GM12878 (cell line): ENCODE data around the gene LSP1. TPM values are rescaled to one million over a fixed set of nuclear protein-coding genes. Genes with fewer than 3 reads are reported as not detected.

Source experiments
- BCL11A ChIP-seq: IDR thresholded peaks from 2 replicates; pipeline ENCODE4 v1.6.1; 2011; ENCODE audit warnings: low read depth, low read length
- CBX5 ChIP-seq: sonication (generic); IDR thresholded peaks from 2 replicates; pipeline ENCODE4 v1.6.1; 2016; ENCODE audit warnings: low read depth, moderate library complexity, mild to moderate bottlenecking, inconsistent platforms
- CEBPZ ChIP-seq: fragments of 150-350 bp; IDR thresholded peaks from 2 replicates; pipeline ENCODE4 v1.6.1; 2016; ENCODE audit warnings: low read depth, low read length
- CHD4 ChIP-seq: fragments of 200-600 bp; sonication (generic); IDR thresholded peaks from 2 replicates; pipeline ENCODE4 v1.6.1; 2016; ENCODE audit warnings: mild to moderate bottlenecking
- CTCF ChIP-seq, 3 experiments: IDR thresholded peaks in 2 of 3; conservative IDR thresholded peaks in 1 of 3; 2 replicates each; pipeline ENCODE4 v1.5.1; 2011; ENCODE audit warnings: low read depth in 3 of 3, low read length in 3 of 3, mild to moderate bottlenecking in 3 of 3, control low read depth in 2 of 3, moderate library complexity in 2 of 3, inconsistent platforms in 1 of 3, mixed read lengths in 1 of 3; ENCODE audit not compliant: control insufficient read depth in 2 of 3, insufficient read depth in 1 of 3; ENCODE audit errors: extremely low read depth in 1 of 3
- DPF2 ChIP-seq: fragments of 450-650 bp; IDR thresholded peaks from 2 replicates; pipeline ENCODE4 v1.6.1; 2017; ENCODE audit warnings: mild to moderate bottlenecking
- ELK1 ChIP-seq: IDR thresholded peaks from 2 replicates; pipeline ENCODE4 v1.6.1; 2012; ENCODE audit warnings: low read depth, low read length, improper control_type of control experiment
- FOS ChIP-seq: IDR thresholded peaks from 3 replicates; pipeline ENCODE4 v1.6.1; 2011; ENCODE audit warnings: borderline replicate concordance; ENCODE audit not compliant: insufficient read length; ENCODE audit errors: extremely low read depth
- GATAD2B ChIP-seq: fragments of 450-650 bp; conservative IDR thresholded peaks from 2 replicates; pipeline ENCODE4 v1.6.1; 2017; ENCODE audit warnings: low read depth, mild to moderate bottlenecking, moderate library complexity
- KAT2A ChIP-seq: conservative IDR thresholded peaks from 2 replicates; pipeline ENCODE4 v1.6.1; 2011; ENCODE audit warnings: low read depth, low read length; ENCODE audit not compliant: control insufficient read depth
- MEF2A ChIP-seq: IDR thresholded peaks from 2 replicates; pipeline ENCODE4 v1.6.1; 2011; ENCODE audit warnings: low read depth, mild to moderate bottlenecking, low read length, moderate library complexity; ENCODE audit not compliant: insufficient read depth
- MEF2B ChIP-seq: fragments of 450-650 bp; IDR thresholded peaks from 2 replicates; pipeline ENCODE4 v1.6.1; 2018; ENCODE audit warnings: mild to moderate bottlenecking, moderate library complexity; ENCODE audit not compliant: partially characterized antibody, poor library complexity, severe bottlenecking
- MYC ChIP-seq: IDR thresholded peaks from 2 replicates; pipeline ENCODE4 v1.6.1; 2011; ENCODE audit warnings: mild to moderate bottlenecking, low read length, moderate library complexity, inconsistent platforms; ENCODE audit not compliant: insufficient read depth, insufficient replicate concordance, insufficient read length, severe bottlenecking
- NBN ChIP-seq: fragments of 450-650 bp; IDR thresholded peaks from 2 replicates; pipeline ENCODE4 v1.6.1; 2016
- POLR2AphosphoS2 ChIP-seq: IDR thresholded peaks from 2 replicates; pipeline ENCODE4 v1.6.1; 2011; ENCODE audit warnings: low read depth, mild to moderate bottlenecking, low read length, improper control_type of control experiment, moderate library complexity
- RFX5 ChIP-seq: IDR thresholded peaks from 2 replicates; pipeline ENCODE4 v1.6.1; 2011; ENCODE audit warnings: low read depth, low read length, improper control_type of control experiment
- RUNX3 ChIP-seq: IDR thresholded peaks from 2 replicates; pipeline ENCODE4 v1.6.1; 2012; ENCODE audit warnings: low read length, inconsistent platforms
- SIN3A ChIP-seq: IDR thresholded peaks from 2 replicates; pipeline ENCODE4 v1.6.1; 2012; ENCODE audit warnings: low read depth, low read length, improper control_type of control experiment
- SREBF1 ChIP-seq: IDR thresholded peaks from 2 replicates; pipeline ENCODE4 v1.6.1; 2012; ENCODE audit warnings: mild to moderate bottlenecking, low read length
- SRF ChIP-seq, 2 experiments: IDR thresholded peaks; 2 replicates each; pipeline ENCODE4 v1.6.1; 2011; ENCODE audit warnings: low read depth in 2 of 2, low read length in 2 of 2, mild to moderate bottlenecking in 1 of 2, moderate library complexity in 1 of 2
- ZBTB4 ChIP-seq: fragments of 450-650 bp; formaldehyde crosslinking; IDR thresholded peaks from 2 replicates; pipeline ENCODE4 v1.4.0; 2022; ENCODE audit warnings: mild to moderate bottlenecking, moderate library complexity
- ZNF622 ChIP-seq: fragments of 450-650 bp; IDR thresholded peaks from 2 replicates; pipeline ENCODE4 v1.6.1; 2017; ENCODE audit warnings: mild to moderate bottlenecking, inconsistent platforms
- polyA plus RNA-seq, 11 experiments: library from polyadenylated mRNA; depleted of rRNA in 4 of 11; unstranded in 6 of 11; stranded (reverse) in 5 of 11; fragments of >200 nt; fragmentation: Nextera tagmentation in 4 of 11; fragmentation: Illumina TruSeq in 1 of 11; extraction: Ambion mirVana in 4 of 11; extraction: Trizol in 1 of 11; gene quantifications; 1 replicate in 1 of 11; 2 replicates in 10 of 11; pipeline versions ENCODE4 v1.2.1 to v1.2.3, GENCODE V29; 2011 to 2016; ENCODE audit warnings: inconsistent platforms in 2 of 11, missing spikeins in 2 of 11, low read depth in 1 of 11
- total RNA-seq, 4 experiments: library from RNA; depleted of rRNA in 3 of 4; stranded (reverse); fragments of >200 nt in 3 of 4; fragmentation: Illumina TruSeq in 1 of 4; extraction: Trizol in 1 of 4; gene quantifications; 2 replicates each; pipeline versions ENCODE4 v1.2.1 to v1.2.3, GENCODE V29; 2013 to 2021

The LSP1 gene
- total and polyA plus RNA-seq, 10 of the 15 experiments (the other 5 are each of a cell fraction or from before 2014, with no cell fraction given) = 19.2 to 488 (median 369) TPM

- peak; percentile 71; the same call in 1 of the 2 replicates for TF ChIP-seq ELK1
- peak in 1 of 2 experiments; percentile 83; a peak in 2 of 4 replicates for TF ChIP-seq SRF (IDR thresholded peaks at IDR 0.05; ENCODE audit: low read depth in 2 of 2, low read length in 2 of 2)
- TF ChIP-seq CTCF (IDR thresholded peaks at IDR 0.05 in 2 of 3, conservative IDR thresholded peaks at IDR 0.05 in 1 of 3; ENCODE audit: control insufficient read depth in 2 of 3, extremely low read depth in 1 of 3, insufficient read depth in 1 of 3, low read depth in 3 of 3, low read length in 3 of 3) = no peak
- TF ChIP-seq MYC = peak; percentile 23
- peak; percentile 85 for TF ChIP-seq RFX5
- TF ChIP-seq FOS = no peak
- TF ChIP-seq POLR2AphosphoS2 = no peak; the same call in 1 of the 2 replicates
- TF ChIP-seq KAT2A = no peak
- TF ChIP-seq BCL11A = peak; percentile 98
- TF ChIP-seq NBN = peak; percentile 98
- no peak for TF ChIP-seq RUNX3
- no peak; the same call in 1 of the 2 replicates for TF ChIP-seq SREBF1
- peak; percentile 73 for TF ChIP-seq GATAD2B
- TF ChIP-seq CHD4 = 0 out of 2 replicates have a peak, but pooled peaks have one; percentile 73
- no peak for TF ChIP-seq CBX5
- TF ChIP-seq MEF2A = peak; percentile 92
- TF ChIP-seq MEF2B = peak; percentile 81
- no peak for TF ChIP-seq CEBPZ
- peak; percentile 99 for TF ChIP-seq DPF2
- peak; percentile 73; the same call in 1 of the 2 replicates for TF ChIP-seq SIN3A
- no peak for TF ChIP-seq ZBTB4 (CRISPR knock-in tag)
- TF ChIP-seq ZNF622 = no peak
Measured at GRCh38 chr11:1852877-1853276, at the start of gene LSP1 (continued).
